H1 (cell line): ENCODE data around the gene FOLR3. TPM values are rescaled to one million over a fixed set of nuclear protein-coding genes. Genes with fewer than 3 reads are reported as not detected.

Source experiments
- CTCF ChIA-PET: fragments of 300-600 bp; sonication (Branson Sonifier 250); formaldehyde crosslinking; loops from one replicate; lab custom pipeline; 2021; ENCODE audit not compliant: partially characterized antibody; lab: Charles Lee
- POLR2A ChIA-PET: fragments of 300-600 bp; sonication (Branson Sonifier 250); formaldehyde crosslinking; loops from one replicate; lab custom pipeline; 2021; ENCODE audit warnings: inconsistent platforms; ENCODE audit not compliant: partially characterized antibody; lab: Charles Lee
- DNase-seq, 2 experiments: peaks; one replicate each; pipeline versions ENCODE4 v3.0.0 to v3.0.0-alpha.2; 2010 to 2022; ENCODE audit warnings: low spot score in 2 of 2, low read depth in 1 of 2, mixed read lengths in 1 of 2
- FAIRE-seq: peaks from 2 replicates; lab custom pipeline; 2011; peaks lifted over from hg19 to GRCh38; lab: Jason Lieb, UNC
- H2AFZ ChIP-seq: 2 replicates; pipeline ENCODE4 v1.8.1; 2012; ENCODE audit warnings: low read length, inconsistent platforms
- H2AK5ac ChIP-seq: 2 replicates; pipeline ENCODE4 v1.6.1; 2013; ENCODE audit warnings: low read depth, low read length
- H2BK120ac ChIP-seq: replicated peaks from 2 replicates; pipeline ENCODE3; 2013; ENCODE audit warnings: low read depth, low read length, inconsistent platforms
- H2BK12ac ChIP-seq: 2 replicates; pipeline ENCODE4 v1.6.1; 2013; ENCODE audit warnings: low read depth, low read length
- H2BK15ac ChIP-seq: 2 replicates; pipeline ENCODE4 v1.6.1; 2013; ENCODE audit warnings: low read length
- H2BK20ac ChIP-seq: 2 replicates; pipeline ENCODE4 v1.6.1; 2013; ENCODE audit warnings: low read length
- H2BK5ac ChIP-seq: 2 replicates; pipeline ENCODE4 v1.6.1; 2013; ENCODE audit warnings: low read depth, low read length
- H3K14ac ChIP-seq: 2 replicates; pipeline ENCODE4 v1.6.1; 2013; ENCODE audit warnings: inconsistent platforms; ENCODE audit not compliant: insufficient read length
- H3K18ac ChIP-seq: 2 replicates; pipeline ENCODE4 v1.6.1; 2013; ENCODE audit warnings: low read length; ENCODE audit errors: extremely low read depth
- H3K23ac ChIP-seq: 2 replicates; pipeline ENCODE4 v1.6.1; 2013; ENCODE audit warnings: inconsistent platforms; ENCODE audit not compliant: insufficient read length
- H3K23me2 ChIP-seq: 2 replicates; pipeline ENCODE4 v1.6.1; 2013; ENCODE audit warnings: low read depth, low read length
- H3K27ac ChIP-seq: 2 replicates; pipeline ENCODE4 v1.6.1; 2011; ENCODE audit warnings: low read depth, low read length, inconsistent platforms
- H3K27me3 ChIP-seq, 4 experiments: replicated peaks in 1 of 4; 1 replicate in 1 of 4; 2 replicates in 3 of 4; pipeline versions ENCODE4 v1.6.1 to v1.8.1; 2011 to 2013; ENCODE audit warnings: low read length in 3 of 4, mild to moderate bottlenecking in 3 of 4, inconsistent platforms in 2 of 4, mixed read lengths in 2 of 4, moderate library complexity in 1 of 4; ENCODE audit not compliant: control insufficient read depth in 3 of 4, insufficient read depth in 3 of 4; ENCODE audit errors: extremely low read depth in 1 of 4
- H3K36me3 ChIP-seq, 4 experiments: 2 replicates each; pipeline versions ENCODE4 v1.6.1 to v1.8.1; 2011 to 2013; ENCODE audit warnings: mild to moderate bottlenecking in 4 of 4, low read length in 3 of 4, moderate library complexity in 2 of 4, control low read depth in 1 of 4, inconsistent platforms in 1 of 4; ENCODE audit not compliant: insufficient read depth in 4 of 4, control insufficient read depth in 2 of 4
- H3K4ac ChIP-seq: replicated peaks from 2 replicates; pipeline ENCODE3; 2013; ENCODE audit warnings: low read length, low read depth, mixed read lengths, inconsistent platforms; ENCODE audit not compliant: insufficient read length
- H3K4me1 ChIP-seq, 4 experiments: replicated peaks in 1 of 4; 1 replicate in 1 of 4; 2 replicates in 3 of 4; pipeline versions ENCODE4 v1.6.1 to v1.8.1; 2011 to 2013; ENCODE audit warnings: low read length in 3 of 4, inconsistent platforms in 2 of 4, mixed read lengths in 1 of 4; ENCODE audit not compliant: insufficient read depth in 4 of 4, control insufficient read depth in 3 of 4
- H3K4me2 ChIP-seq, 2 experiments: 2 replicates each; pipeline versions ENCODE4 v1.6.1 to v1.8.1; 2011 to 2013; ENCODE audit warnings: low read depth in 2 of 2, low read length in 2 of 2, control low read depth in 1 of 2, inconsistent platforms in 1 of 2, mild to moderate bottlenecking in 1 of 2; ENCODE audit not compliant: insufficient read depth in 1 of 2
- H3K4me3 ChIP-seq, 4 experiments: fragments of 200-600, 300-600 bp in 1 of 4; sonication (generic), shearing (Covaris generic), sonication (Bioruptor Twin) in 1 of 4; 2 replicates each; pipeline versions ENCODE4 v1.5.1 to v1.8.1; 2011 to 2016; ENCODE audit warnings: low read length in 4 of 4, low read depth in 3 of 4, control low read depth in 2 of 4, inconsistent platforms in 2 of 4, mild to moderate bottlenecking in 2 of 4, mixed read lengths in 1 of 4, moderate library complexity in 1 of 4; ENCODE audit not compliant: insufficient read depth in 2 of 4; ENCODE audit errors: extremely low read depth in 1 of 4
- H3K56ac ChIP-seq: replicated peaks from 2 replicates; pipeline ENCODE3; 2013; ENCODE audit warnings: low read depth, mild to moderate bottlenecking, mixed read lengths, low read length, inconsistent platforms; ENCODE audit not compliant: insufficient read length
- H3K79me1 ChIP-seq: 2 replicates; pipeline ENCODE4 v1.6.1; 2013; ENCODE audit warnings: low read depth, low read length, control low read depth
- H3K79me2 ChIP-seq, 2 experiments: 2 replicates each; pipeline versions ENCODE4 v1.6.1 to v1.8.1; 2012 to 2013; ENCODE audit warnings: low read length in 2 of 2, mild to moderate bottlenecking in 2 of 2, inconsistent platforms in 1 of 2; ENCODE audit not compliant: insufficient read depth in 2 of 2, control insufficient read depth in 1 of 2
- H3K9ac ChIP-seq, 4 experiments: replicated peaks in 1 of 4; 1 replicate in 1 of 4; 2 replicates in 3 of 4; pipeline versions ENCODE4 v1.6.1 to v1.8.1; 2011 to 2013; ENCODE audit warnings: low read depth in 3 of 4, low read length in 3 of 4, control low read depth in 2 of 4, mild to moderate bottlenecking in 2 of 4, moderate library complexity in 2 of 4, inconsistent platforms in 1 of 4; ENCODE audit errors: extremely low read depth in 1 of 4
- H3K9me3 ChIP-seq, 2 experiments: 2 replicates each; pipeline versions ENCODE4 v1.6.1 to v1.8.1; 2012 to 2013; ENCODE audit warnings: mild to moderate bottlenecking in 2 of 2, moderate library complexity in 2 of 2, control low read depth in 1 of 2, inconsistent platforms in 1 of 2, low read depth in 1 of 2, low read length in 1 of 2, mixed read lengths in 1 of 2; ENCODE audit not compliant: insufficient read depth in 2 of 2
- H4K20me1 ChIP-seq, 2 experiments: replicated peaks in 1 of 2; 2 replicates each; pipeline versions ENCODE3 to v1.8.1; 2011 to 2013; ENCODE audit warnings: inconsistent platforms in 2 of 2, low read length in 2 of 2, mild to moderate bottlenecking in 1 of 2; ENCODE audit not compliant: insufficient read depth in 2 of 2, control insufficient read depth in 1 of 2
- H4K5ac ChIP-seq: 2 replicates; pipeline ENCODE4 v1.6.1; 2013; ENCODE audit warnings: low read length, low read depth, mixed read lengths, inconsistent platforms; ENCODE audit not compliant: insufficient read length
- H4K8ac ChIP-seq: 2 replicates; pipeline ENCODE4 v1.8.0; 2013; ENCODE audit warnings: mild to moderate bottlenecking, moderate library complexity, low read length, inconsistent platforms; ENCODE audit not compliant: insufficient read depth; ENCODE audit errors: extremely low read depth
- H4K91ac ChIP-seq: replicated peaks from 2 replicates; pipeline ENCODE3; 2013; ENCODE audit warnings: low read length, mixed read lengths, inconsistent platforms; ENCODE audit not compliant: insufficient read length
- BACH1 ChIP-seq: IDR thresholded peaks from 2 replicates; pipeline ENCODE4 v1.6.1; 2012; ENCODE audit warnings: low read length, improper control_type of control experiment
- BCL11A ChIP-seq, 2 experiments: IDR thresholded peaks; one replicate each; pipeline ENCODE4 v1.6.1; 2011; ENCODE audit warnings: low read depth in 2 of 2, low read length in 2 of 2, mild to moderate bottlenecking in 2 of 2
- CREB1 ChIP-seq: IDR thresholded peaks from 2 replicates; pipeline ENCODE4 v1.6.1; 2012; ENCODE audit warnings: inconsistent platforms
- EP300 ChIP-seq, 2 experiments: IDR thresholded peaks; 1 replicate in 1 of 2; 2 replicates in 1 of 2; pipeline ENCODE4 v1.6.1; 2011 to 2012; ENCODE audit warnings: low read depth in 2 of 2, low read length in 2 of 2, mild to moderate bottlenecking in 2 of 2, borderline replicate concordance in 1 of 2, inconsistent platforms in 1 of 2, moderate library complexity in 1 of 2
- GTF2F1 ChIP-seq: IDR thresholded peaks from 2 replicates; pipeline ENCODE4 v1.6.1; 2012; ENCODE audit warnings: low read depth, low read length, improper control_type of control experiment, borderline replicate concordance
- KDM1A ChIP-seq: fragments of 200-600, 300-600 bp; sonication (generic); IDR thresholded peaks from 2 replicates; pipeline ENCODE4 v1.7.1; 2016; ENCODE audit warnings: mild to moderate bottlenecking, low read length, borderline replicate concordance
- MAFK ChIP-seq: IDR thresholded peaks from 2 replicates; pipeline ENCODE4 v1.6.1; 2012; ENCODE audit warnings: low read depth, mild to moderate bottlenecking, improper control_type of control experiment, low read length
- NANOG ChIP-seq: IDR thresholded peaks from 2 replicates; pipeline ENCODE4 v1.6.1; 2011; ENCODE audit warnings: low read length, low read depth, mild to moderate bottlenecking, inconsistent platforms; ENCODE audit not compliant: insufficient read depth, poor library complexity, severe bottlenecking
- NRF1 ChIP-seq: IDR thresholded peaks from 2 replicates; pipeline ENCODE4 v1.6.1; 2011; ENCODE audit warnings: mild to moderate bottlenecking, low read depth, low read length, improper control_type of control experiment
- TAF1 ChIP-seq: IDR thresholded peaks from 2 replicates; pipeline ENCODE4 v1.6.1; 2011; ENCODE audit warnings: mild to moderate bottlenecking, low read depth, low read length
- YY1 ChIP-seq: IDR thresholded peaks from 2 replicates; pipeline ENCODE4 v1.6.1; 2011; ENCODE audit warnings: low read depth, mild to moderate bottlenecking, low read length
- WGBS, 2 experiments: shearing (Covaris generic) in 1 of 2; methylation state at CpG; one replicate each; pipeline versions ENCODE4 v1.1.6 to v1.1.7; 2013 to 2015; ENCODE audit warnings: low lambda C conversion rate in 2 of 2, mixed read lengths in 2 of 2, inconsistent platforms in 1 of 2, low coverage in 1 of 2, missing lambda C conversion rate in 1 of 2; ENCODE audit not compliant: insufficient replicate concordance in 2 of 2, insufficient coverage in 1 of 2, insufficient read length in 1 of 2; ENCODE audit errors: extremely low coverage in 1 of 2, missing lambda C conversion rate in 1 of 2; 5-methylcytosine and 5-hydroxymethylcytosine counted together
- polyA plus RNA-seq, 7 experiments: library from polyadenylated mRNA; depleted of rRNA in 3 of 7; stranded (reverse) in 5 of 7; unstranded in 2 of 7; fragments of >200 nt in 5 of 7; fragments of 200-250 nt in 2 of 7; gene quantifications; 1 replicate in 5 of 7; 2 replicates in 1 of 7; 4 replicates in 1 of 7; pipeline versions ENCODE4 v1.2.1 to v1.2.3, GENCODE V29; 2011 to 2013; ENCODE audit warnings: missing spikeins in 2 of 7, mixed read lengths in 2 of 7
- total RNA-seq: library from RNA; stranded (reverse); fragmentation: NEBNext Ultra II Directional; extraction: Animal tissue kit (Norgen Biotek cat#: 25700); gene quantifications from 2 replicates; pipeline ENCODE4 v1.2.1, GENCODE V29; 2021
- TF ChIP-seq, protein P1 (sequence below): IDR thresholded peaks from 2 replicates; pipeline ENCODE4 v1.6.1; 2012; ENCODE audit warnings: low read length, inconsistent platforms
- TF ChIP-seq, protein P2 (sequence below): IDR thresholded peaks from 2 replicates; pipeline ENCODE4 v1.6.1; 2012; ENCODE audit warnings: inconsistent platforms

Gene FOLR3
- total and polyA plus RNA-seq, 2 of the 8 experiments (the other 6 are each of a cell fraction or from before 2014, with no cell fraction given), result not detected

DNA sequence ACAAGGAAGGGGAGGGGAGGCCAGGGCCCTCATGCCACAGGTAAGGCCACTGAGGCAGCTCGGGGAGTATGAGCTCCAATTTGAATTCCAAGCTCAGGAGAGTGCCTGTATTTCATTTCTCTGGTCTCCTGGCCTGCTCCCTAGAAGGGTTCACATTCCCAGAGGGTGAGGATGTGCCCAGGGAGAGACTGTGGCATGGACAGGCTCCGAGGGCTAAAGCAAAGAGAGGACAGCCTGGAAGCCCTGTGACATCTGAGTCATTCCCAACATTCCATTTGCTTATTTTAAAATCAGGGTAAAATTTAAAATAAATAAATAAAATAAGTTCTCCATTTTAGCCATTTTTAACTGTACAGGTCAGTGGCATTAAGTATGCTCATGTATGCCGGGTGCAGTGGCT lies 37.8 kb downstream of the FOLR3 start:
- Histone ChIP-seq H3K9me3 (no peaks in the 10 kb centered on the region), H3K9ac (no peak overlapping the region), H4K20me1 (no peaks in the 10 kb centered on the region), H2BK20ac (no peak overlapping the region), H3K36me3 (no peaks in the 10 kb centered on the region), H3K4me2 (no peak overlapping the region), H3K18ac (no peak overlapping the region), H2BK120ac (no peak overlapping the region), H2AFZ (no peak overlapping the region), H4K91ac (no peak overlapping the region), H2BK12ac (no peak overlapping the region), H3K27ac (no peak overlapping the region), H3K14ac (no peak overlapping the region), H3K23ac (no peak overlapping the region), H4K5ac (no peak overlapping the region), H2BK15ac (no peak overlapping the region), H3K56ac (no peak overlapping the region), H3K4me1 (no peaks in the 10 kb centered on the region), H2AK5ac (no peak overlapping the region), H3K27me3 (no peaks in the 10 kb centered on the region), H2BK5ac (no peak overlapping the region), H3K23me2 (no peaks in the 10 kb centered on the region), H3K79me2 (no peaks in the 10 kb centered on the region), H4K8ac (no peak overlapping the region), H3K79me1 (no peaks in the 10 kb centered on the region), H3K4me3 (no peak overlapping the region), H3K4ac (no peak overlapping the region)
- POLR2A ChIA-PET, result no interaction called here
- DNase-seq (no peak), FAIRE-seq (no peak)
- CTCF ChIA-PET, result interaction anchor here (0.8 to 1.9 kb wide), 4 partner anchors 10 to 400 kb away, joined by 3 to 4 read pairs (median 4); no protein-coding TSS in a partner anchor
- 90% methylated on average over 3 of the region's 3 CpGs; no CpG with 5 or more reads in 1 of the 2 experiments for WGBS, 2 experiments
- TF ChIP-seq EP300 (IDR thresholded peaks at IDR 0.05; ENCODE audit: borderline replicate concordance in 1 of 2, low read depth in 2 of 2, low read length in 2 of 2), result no peak
- TF ChIP-seq NANOG, result no peak
- TF ChIP-seq KDM1A, result no peak
- TF ChIP-seq GTF2F1, result no peak
- TF ChIP-seq TAF1, result no peak
- TF ChIP-seq, protein P1, sequence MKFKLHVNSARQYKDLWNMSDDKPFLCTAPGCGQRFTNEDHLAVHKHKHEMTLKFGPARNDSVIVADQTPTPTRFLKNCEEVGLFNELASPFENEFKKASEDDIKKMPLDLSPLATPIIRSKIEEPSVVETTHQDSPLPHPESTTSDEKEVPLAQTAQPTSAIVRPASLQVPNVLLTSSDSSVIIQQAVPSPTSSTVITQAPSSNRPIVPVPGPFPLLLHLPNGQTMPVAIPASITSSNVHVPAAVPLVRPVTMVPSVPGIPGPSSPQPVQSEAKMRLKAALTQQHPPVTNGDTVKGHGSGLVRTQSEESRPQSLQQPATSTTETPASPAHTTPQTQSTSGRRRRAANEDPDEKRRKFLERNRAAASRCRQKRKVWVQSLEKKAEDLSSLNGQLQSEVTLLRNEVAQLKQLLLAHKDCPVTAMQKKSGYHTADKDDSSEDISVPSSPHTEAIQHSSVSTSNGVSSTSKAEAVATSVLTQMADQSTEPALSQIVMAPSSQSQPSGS, result no peak
- TF ChIP-seq, protein P2, sequence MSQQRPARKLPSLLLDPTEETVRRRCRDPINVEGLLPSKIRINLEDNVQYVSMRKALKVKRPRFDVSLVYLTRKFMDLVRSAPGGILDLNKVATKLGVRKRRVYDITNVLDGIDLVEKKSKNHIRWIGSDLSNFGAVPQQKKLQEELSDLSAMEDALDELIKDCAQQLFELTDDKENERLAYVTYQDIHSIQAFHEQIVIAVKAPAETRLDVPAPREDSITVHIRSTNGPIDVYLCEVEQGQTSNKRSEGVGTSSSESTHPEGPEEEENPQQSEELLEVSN, result no peak
- TF ChIP-seq NRF1, result no peak
- TF ChIP-seq CREB1, result no peak
- TF ChIP-seq BCL11A (IDR thresholded peaks at IDR 0.05; ENCODE audit: low read depth in 2 of 2, low read length in 2 of 2), result no peak
- TF ChIP-seq BACH1, result no peak
- no peak for TF ChIP-seq YY1
- no peak for TF ChIP-seq MAFK
